ENCODE measurements around the gene GNAI3.

GNAI3 gene

GRCh38 chr1:109589177-109589576 is 40.8 kb downstream of the GNAI3 start:
- in situ Hi-C loops (cut with MboI; ENCODE audit: low sequenced_read_pairs), result no loop called here

- in situ Hi-C loops (cut with MboI; ENCODE audit: low sequenced_read_pairs), result no loop called here
Measured at GRCh38 chr1:109589679-109590078, 41.3 kb downstream of the GNAI3 start.

DNA sequence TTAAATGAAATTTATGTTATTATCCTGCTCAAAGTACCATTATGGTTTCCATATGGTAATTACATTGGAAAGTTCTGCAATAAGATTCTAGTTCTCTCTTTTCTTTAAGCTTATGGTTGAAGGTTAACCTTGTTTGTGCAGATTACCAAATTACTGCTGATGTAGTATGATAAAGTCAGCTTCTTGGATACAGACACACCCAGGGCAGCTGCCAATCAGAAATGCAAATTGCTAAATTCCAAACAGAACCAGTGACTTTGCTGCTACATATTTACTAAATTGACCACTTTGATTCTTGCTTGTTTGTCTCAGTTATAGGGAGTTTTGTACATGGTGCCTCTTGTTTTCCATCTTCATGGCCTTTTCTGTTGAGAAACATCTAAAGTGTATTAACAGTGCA is 44.5 kb downstream of the GNAI3 start:
- in situ Hi-C loops (cut with MboI; ENCODE audit: low sequenced_read_pairs), result no loop called here

DNA sequence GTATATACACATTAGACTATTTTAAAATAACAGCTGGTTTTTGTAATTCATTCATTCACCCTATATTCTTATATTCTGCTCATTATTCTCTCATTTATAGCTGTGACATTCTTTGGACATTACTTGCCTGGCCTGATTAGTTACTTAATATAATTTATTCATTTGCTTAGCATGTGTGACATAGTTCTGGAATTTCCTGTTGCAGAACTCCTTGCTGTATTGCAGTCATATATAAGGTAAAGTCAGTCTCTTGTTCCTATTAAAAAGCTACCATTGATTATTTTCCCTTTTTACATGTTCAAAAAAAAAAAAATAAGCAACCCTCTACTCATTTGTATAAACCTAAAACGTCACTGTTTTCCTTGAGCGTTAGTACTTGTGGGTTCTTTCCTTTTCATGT is 47.1 kb downstream of the GNAI3 start:
- in situ Hi-C loops (cut with MboI; ENCODE audit: low sequenced_read_pairs), result no loop called here

DNA sequence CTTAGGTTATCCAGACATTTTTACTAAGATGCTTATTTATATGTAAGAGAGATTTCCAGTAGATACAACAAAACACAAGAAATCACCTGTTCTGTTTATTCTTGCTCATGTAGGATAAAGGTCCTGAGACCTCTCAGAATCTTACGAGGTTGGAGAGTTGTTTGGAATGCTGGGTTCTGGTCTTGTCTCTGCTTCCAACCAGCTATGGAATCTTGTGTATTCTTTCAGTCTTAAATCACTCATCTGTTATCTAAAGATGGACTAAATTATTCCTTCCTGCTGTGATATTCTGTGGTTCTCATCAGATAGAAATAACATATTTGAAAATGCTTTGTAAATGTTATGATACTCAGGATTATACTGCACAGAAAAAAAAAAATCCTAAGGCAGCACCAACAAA is 49.7 kb downstream of the GNAI3 start:
- in situ Hi-C loops (cut with MboI; ENCODE audit: low sequenced_read_pairs), result no loop called here

DNA sequence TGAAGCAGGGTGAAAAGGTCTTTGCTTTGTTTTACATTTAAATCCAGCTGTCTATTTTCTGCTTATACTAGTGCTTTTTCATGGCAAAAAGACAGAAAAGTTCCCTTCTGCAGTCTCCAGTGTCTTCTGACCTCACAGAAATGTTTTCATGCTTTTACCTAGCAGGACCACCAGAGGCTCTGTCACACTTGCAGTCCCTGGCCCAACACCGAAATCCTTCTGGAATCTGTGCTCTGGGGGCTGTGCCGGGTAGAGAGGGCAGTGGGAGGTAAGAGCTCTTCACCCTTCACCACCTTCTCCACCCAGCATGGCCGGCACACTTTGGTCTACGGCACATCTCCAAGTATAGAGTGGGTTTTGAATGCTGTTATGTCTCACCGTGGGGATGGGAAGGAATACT is 50.2 kb downstream of the GNAI3 start:
- in situ Hi-C loops (cut with MboI; ENCODE audit: low sequenced_read_pairs), result no loop called here

DNA sequence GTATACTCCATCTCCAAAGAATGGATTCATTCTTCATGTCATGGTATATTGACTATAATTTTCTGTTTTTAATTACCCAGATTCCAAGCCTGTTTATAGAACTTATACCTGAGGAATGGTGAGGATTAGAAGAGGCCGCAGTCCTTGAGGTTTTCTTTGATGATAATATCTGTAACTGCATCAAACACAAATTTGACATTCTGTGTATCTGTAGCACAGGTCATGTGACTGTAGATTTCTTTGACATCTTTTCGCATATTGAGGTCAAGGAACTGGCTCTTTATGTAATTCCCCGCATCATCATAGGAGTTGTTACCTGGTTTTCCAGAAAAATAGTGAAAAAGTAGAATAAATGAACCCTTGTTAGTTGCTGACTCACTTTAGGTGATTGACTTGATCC is 54.8 kb downstream of the GNAI3 start:
- in situ Hi-C loops (cut with MboI; ENCODE audit: low sequenced_read_pairs), result no loop called here

DNA sequence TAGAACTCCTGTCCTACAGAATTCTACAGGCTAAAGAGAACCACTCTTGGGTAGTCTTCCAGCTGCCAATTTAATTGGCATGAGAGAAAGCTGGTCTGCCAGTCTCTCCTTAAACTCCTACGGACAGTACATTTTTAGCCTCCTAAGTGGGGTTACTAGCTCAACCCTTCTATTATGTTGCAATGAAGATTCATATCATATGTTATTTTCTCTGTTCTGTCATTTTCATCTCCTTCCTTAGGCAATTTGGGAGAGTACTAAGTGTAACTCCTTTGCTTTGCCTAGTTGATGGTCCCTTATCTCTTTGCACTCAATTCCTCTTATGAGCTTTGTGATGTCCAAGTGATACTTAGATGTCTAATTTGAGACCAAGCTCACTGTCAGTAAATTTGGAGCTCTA is 57.0 kb downstream of the GNAI3 start:
- in situ Hi-C loops (cut with MboI; ENCODE audit: low sequenced_read_pairs), result no loop called here

- in situ Hi-C loops (cut with MboI; ENCODE audit: low sequenced_read_pairs), result no loop called here
Measured at GRCh38 chr1:109609881-109610280, 61.5 kb downstream of the GNAI3 start.

- in situ Hi-C loops (cut with MboI; ENCODE audit: low sequenced_read_pairs), result no loop called here
Measured at GRCh38 chr1:109610609-109611307, 62.3 kb downstream of the GNAI3 start.

- in situ Hi-C loops (cut with MboI; ENCODE audit: low sequenced_read_pairs), result no loop called here
Measured at GRCh38 chr1:109611308-109611990, 63.0 kb downstream of the GNAI3 start.

DNA sequence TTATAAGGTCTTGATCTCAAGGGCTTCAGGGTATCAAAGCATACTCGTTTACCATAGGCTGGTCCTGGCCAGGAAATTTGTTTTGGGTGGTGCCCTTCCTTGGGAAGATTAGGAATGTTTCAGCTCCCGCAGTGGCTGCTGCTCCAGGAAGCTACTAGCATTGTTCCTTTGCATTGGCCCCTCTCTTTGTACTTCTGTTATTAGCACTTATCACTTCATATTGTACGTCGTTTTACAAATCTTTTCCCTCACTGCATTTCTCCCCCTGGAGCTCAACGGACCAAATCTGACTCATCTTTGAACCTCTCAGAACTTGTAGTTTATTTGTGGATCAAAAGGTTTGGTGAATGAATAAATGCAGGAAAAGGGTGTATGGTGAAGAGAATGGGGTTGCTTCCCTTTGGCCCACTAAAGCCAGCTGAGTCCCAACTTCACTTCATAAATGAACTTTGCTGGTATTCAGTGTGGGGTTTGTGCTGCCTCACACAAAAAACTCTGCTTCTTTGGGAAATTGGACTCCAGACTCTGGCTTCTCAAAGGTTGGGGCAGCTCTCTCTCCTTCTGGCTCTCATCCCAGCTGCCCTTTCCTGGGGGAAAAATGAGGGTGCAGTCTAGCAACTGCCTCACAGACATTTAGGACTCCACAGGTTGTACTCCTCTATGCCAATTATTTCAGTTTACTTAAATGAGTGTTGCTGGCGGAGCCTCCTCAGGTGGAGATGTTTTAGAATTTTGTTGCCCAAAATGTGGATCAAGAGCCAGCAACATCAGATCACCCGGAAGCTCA is 65.1 kb downstream of the GNAI3 start:
- in situ Hi-C loops (cut with MboI; ENCODE audit: low sequenced_read_pairs), result no loop called here

- in situ Hi-C loops (cut with MboI; ENCODE audit: low sequenced_read_pairs), result no loop called here
Measured at GRCh38 chr1:109615879-109616278, 67.5 kb downstream of the GNAI3 start.

- in situ Hi-C loops (cut with MboI; ENCODE audit: low sequenced_read_pairs), result no loop called here
Measured at GRCh38 chr1:109616391-109616790, 68.0 kb downstream of the GNAI3 start.

DNA sequence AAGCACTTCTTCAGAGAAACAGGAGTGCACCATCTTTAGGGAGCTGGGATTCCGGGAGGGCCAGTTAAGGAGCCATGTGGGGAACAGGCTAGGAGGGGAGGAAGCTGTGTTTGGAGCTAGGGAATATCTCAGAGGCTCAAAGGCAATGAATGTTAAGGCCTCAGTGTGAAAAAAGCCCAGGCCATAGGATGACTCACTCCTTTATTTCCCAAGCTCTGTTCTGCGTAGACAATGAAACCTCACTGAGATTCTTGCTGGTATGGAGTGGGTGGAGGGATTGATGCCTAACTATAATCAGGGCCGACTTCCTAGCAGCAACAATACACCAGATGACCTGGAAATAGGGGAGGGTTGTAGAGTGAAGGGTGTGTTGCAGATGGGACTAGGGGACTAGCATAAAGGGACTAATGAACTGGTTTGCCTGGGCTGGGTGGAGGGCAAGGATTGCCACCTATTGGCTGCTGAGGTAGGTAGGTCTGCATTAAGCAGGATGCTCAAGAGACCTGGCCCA is 68.9 kb downstream of the GNAI3 start:
- in situ Hi-C loops (cut with MboI; ENCODE audit: low sequenced_read_pairs), result no loop called here

DNA sequence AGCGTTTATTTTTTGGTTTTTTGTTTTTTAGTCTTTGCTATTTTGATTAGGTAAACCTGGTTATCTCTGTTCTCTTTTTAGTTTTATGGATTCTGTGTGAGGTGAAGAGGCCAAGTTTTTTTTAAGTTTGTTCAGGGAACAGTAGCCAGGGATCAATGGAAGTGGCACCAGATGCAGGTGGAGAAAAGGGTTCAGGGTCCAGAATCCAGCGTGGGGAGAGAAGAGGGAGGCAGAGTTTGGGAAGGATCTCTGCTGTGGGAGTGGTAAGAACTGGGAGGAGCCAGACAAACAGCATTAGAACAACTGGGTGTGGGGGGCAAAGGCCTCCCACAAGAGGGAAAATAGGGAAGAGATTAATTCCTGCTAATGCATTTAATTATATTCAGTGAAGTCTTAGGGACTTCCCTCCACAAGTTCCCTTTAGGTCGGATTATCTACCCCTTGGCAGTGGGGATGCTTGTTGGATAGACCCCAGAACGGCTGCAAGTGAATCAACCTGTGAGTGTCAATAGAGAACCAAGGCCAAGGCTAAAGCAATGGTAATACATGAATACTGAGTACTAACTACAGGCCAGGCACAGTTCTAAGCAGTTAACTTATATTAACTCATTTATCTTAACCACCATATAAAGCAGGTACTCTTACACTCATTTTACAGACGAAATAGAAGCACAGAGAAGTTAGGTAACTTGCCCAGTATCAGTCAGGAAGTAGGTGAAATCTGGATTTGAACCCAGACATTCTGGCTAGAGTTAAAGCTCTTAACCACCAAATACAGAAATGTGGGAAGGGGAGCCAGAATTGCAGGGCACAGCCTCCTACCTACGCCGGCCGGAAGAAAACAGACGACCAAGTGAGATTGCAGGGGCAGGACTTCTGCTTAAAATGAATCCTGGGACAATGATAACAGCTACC is 70.5 kb downstream of the GNAI3 start:
- in situ Hi-C loops (cut with MboI; ENCODE audit: low sequenced_read_pairs), result no loop called here

GRCh38 chr1:109619576-109620400 is 71.4 kb downstream of the GNAI3 start, which contains the start of the genes AMPD2 and GNAT2:
Gene AMPD2 (plus strand): TSS chr1:109619837. CDS start chr1:109621176, 1,339 bp downstream.
Gene GNAT2 (minus strand): TSS chr1:109619616. CDS start chr1:109612870, 6,746 bp downstream.
- in situ Hi-C loops (cut with MboI; ENCODE audit: low sequenced_read_pairs), result loop anchor here (5.0 kb wide), 1 partner anchor 72 kb away; the partner anchor contains the start of gene GNAI3

DNA sequence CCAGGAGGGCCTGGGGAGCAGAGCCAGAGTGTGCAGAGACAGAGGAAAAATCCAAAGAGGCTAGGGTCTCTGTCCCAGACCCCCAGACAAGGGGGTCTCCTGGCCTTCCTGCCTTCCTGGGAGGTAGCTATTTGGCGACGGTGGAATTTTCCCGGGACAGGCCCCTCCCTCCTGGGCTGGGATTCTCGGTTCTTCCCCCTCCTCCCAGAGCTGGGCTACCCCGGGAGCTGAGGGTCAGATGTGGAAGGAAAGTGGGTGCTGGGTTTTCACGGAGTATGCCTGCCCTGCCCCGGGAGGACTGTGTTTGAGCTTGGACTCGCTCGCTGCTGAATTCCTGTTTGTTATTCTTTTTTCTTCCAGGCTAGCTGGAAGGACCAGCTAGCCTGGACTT is 72.0 kb downstream of the GNAI3 start:
- in situ Hi-C loops (cut with MboI; ENCODE audit: low sequenced_read_pairs), result loop anchor here (5.0 kb wide), 1 partner anchor 73 kb away; the partner anchor contains the start of gene GNAI3

DNA sequence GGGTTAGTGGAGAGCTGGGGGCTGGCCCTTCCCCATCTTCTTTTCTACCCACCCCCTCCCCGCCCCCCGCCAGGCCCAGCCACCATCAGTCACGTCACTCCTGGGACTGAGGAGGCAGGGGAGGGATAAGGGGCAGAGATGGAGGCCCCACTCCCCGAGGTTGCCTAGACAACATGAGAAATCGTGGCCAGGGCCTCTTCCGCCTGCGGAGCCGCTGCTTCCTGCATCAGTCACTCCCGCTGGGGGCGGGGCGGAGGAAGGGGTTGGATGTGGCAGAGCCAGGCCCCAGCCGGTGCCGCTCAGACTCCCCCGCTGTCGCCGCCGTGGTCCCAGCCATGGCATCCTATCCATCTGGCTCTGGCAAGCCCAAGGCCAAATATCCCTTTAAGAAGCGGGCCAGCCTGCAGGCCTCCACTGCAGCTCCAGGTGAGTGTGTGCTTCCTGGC is 72.4 kb downstream of the GNAI3 start:
- in situ Hi-C loops (cut with MboI; ENCODE audit: low sequenced_read_pairs), result loop anchor here (5.0 kb wide), 1 partner anchor 74 kb away; the partner anchor contains the start of gene GNAI3
